HepG2 (cell line): Measurements from ENCODE around the gene LNX2. TPM values are rescaled to one million over a fixed set of nuclear protein-coding genes. Genes with fewer than 3 reads are reported as not detected.

Experiments used
- ATAC-seq: fragments of 200-7000 bp; cut with Tn5 transposase; 3 replicates; pipeline ENCODE4 v1.9.1; 2020; ENCODE audit warnings: mild to moderate bottlenecking, moderate library complexity
- BruUV-seq: library from RNA; stranded (reverse); fragments of 400-500 nt; replicated peaks from 2 replicates; lab custom pipeline; 2021; lab: Mats Ljungman, UMichigan
- CTCF ChIA-PET: fragments of 300-600 bp; formaldehyde crosslinking; extraction: SDS; loops from one replicate; lab custom pipeline; 2021; ENCODE audit warnings: low total read pairs, inconsistent platforms, low intra/inter-chr PET ratio; lab: Yijun Ruan, JAX
- POLR2A ChIA-PET: fragments of 350-600 bp; sonication (Branson Sonifier 250); formaldehyde crosslinking; loops from one replicate; lab custom pipeline; 2020; ENCODE audit warnings: antibody characterized with exemption, inconsistent platforms; lab: Yijun Ruan, JAX
- DNase-seq: peaks from one replicate; pipeline ENCODE4 v3.0.0-alpha.2; 2015; ENCODE audit warnings: low spot score
- FAIRE-seq: peaks from 3 replicates; lab custom pipeline; 2011; peaks lifted over from hg19 to GRCh38; lab: Jason Lieb, UNC
- H2AFZ ChIP-seq: one replicate; pipeline ENCODE4 v1.6.1; 2011; ENCODE audit warnings: low read length, inconsistent platforms
- H3K27ac ChIP-seq: fragments of 300-600 bp; 3 replicates; pipeline ENCODE4 v1.8.0; 2011; ENCODE audit warnings: mixed run types, mild to moderate bottlenecking, mixed read lengths, low read length, inconsistent platforms; ENCODE audit not compliant: insufficient read depth; ENCODE audit errors: extremely low read length
- H3K27me3 ChIP-seq, 2 experiments: fragments of 200-600 bp in 1 of 2; 2 replicates in 1 of 2; 3 replicates in 1 of 2; pipeline versions ENCODE4 v1.6.0 to v1.8.0; 2011; ENCODE audit warnings: low read length in 2 of 2, mild to moderate bottlenecking in 2 of 2, moderate library complexity in 2 of 2, inconsistent platforms in 1 of 2; ENCODE audit not compliant: insufficient read depth in 2 of 2, control insufficient read depth in 1 of 2
- H3K36me3 ChIP-seq, 2 experiments: fragments of 200-600 bp in 1 of 2; replicated peaks in 1 of 2; 2 replicates in 1 of 2; 3 replicates in 1 of 2; pipeline versions ENCODE4 v1.5.1 to v1.8.0; 2011; ENCODE audit warnings: low read length in 2 of 2, inconsistent platforms in 1 of 2; ENCODE audit not compliant: insufficient read depth in 2 of 2, control insufficient read depth in 1 of 2
- H3K4me1 ChIP-seq: 2 replicates; pipeline ENCODE4 v1.5.1; 2012; ENCODE audit warnings: low read length, inconsistent platforms; ENCODE audit not compliant: insufficient read depth
- H3K4me2 ChIP-seq: 2 replicates; pipeline ENCODE4 v1.6.0; 2011; ENCODE audit warnings: low read depth, low read length, inconsistent platforms
- H3K4me3 ChIP-seq, 3 experiments: fragments of 200-600 bp in 1 of 3; sonication (generic), shearing (Covaris generic) in 1 of 3; replicated peaks in 1 of 3; 2 replicates each; pipeline ENCODE4 v1.5.1; 2011 to 2016; ENCODE audit warnings: low read length in 3 of 3, inconsistent platforms in 2 of 3, low read depth in 2 of 3, mild to moderate bottlenecking in 2 of 3, control low read depth in 1 of 3, mixed read lengths in 1 of 3; ENCODE audit not compliant: insufficient read depth in 1 of 3
- H3K79me2 ChIP-seq: one replicate; pipeline ENCODE4 v1.6.1; 2011; ENCODE audit warnings: low read length, inconsistent platforms; ENCODE audit not compliant: insufficient read depth
- H3K9ac ChIP-seq: 2 replicates; pipeline ENCODE4 v1.6.0; 2011; ENCODE audit warnings: mild to moderate bottlenecking, low read depth, low read length, inconsistent platforms; ENCODE audit not compliant: insufficient read depth
- H3K9me3 ChIP-seq: 2 replicates; pipeline ENCODE4 v1.5.1; 2012; ENCODE audit warnings: mild to moderate bottlenecking, low read length
- H4K20me1 ChIP-seq: 2 replicates; pipeline ENCODE4 v1.6.0; 2011; ENCODE audit warnings: inconsistent platforms, mild to moderate bottlenecking, low read length, moderate library complexity; ENCODE audit not compliant: insufficient read depth
- AHR ChIP-seq: IDR thresholded peaks from 2 replicates; pipeline ENCODE4 v1.6.1; 2018; ENCODE audit warnings: missing genetic modification reagents, missing compliant biosample characterization
- ARID4A ChIP-seq: sonication (generic); formaldehyde crosslinking; IDR thresholded peaks from 2 replicates; pipeline ENCODE4 v1.5.0; 2020; ENCODE audit warnings: mild to moderate bottlenecking, missing genetic modification reagents, borderline replicate concordance
- CEBPZ ChIP-seq: IDR thresholded peaks from 2 replicates; pipeline ENCODE4 v1.6.1; 2012; ENCODE audit warnings: low read length, improper control_type of control experiment
- HINFP ChIP-seq: sonication (generic); formaldehyde crosslinking; IDR thresholded peaks from 2 replicates; pipeline ENCODE4 v1.4.0; 2020; ENCODE audit warnings: low read depth, mild to moderate bottlenecking, missing genetic modification reagents
- JUNB ChIP-seq: sonication (generic); formaldehyde crosslinking; IDR thresholded peaks from 2 replicates; pipeline ENCODE4 v1.8.0; 2022; ENCODE audit warnings: missing genetic modification reagents, mild to moderate bottlenecking, borderline replicate concordance
- KDM3A ChIP-seq: IDR thresholded peaks from 2 replicates; pipeline ENCODE4 v1.6.1; 2018; ENCODE audit warnings: low read depth, missing compliant biosample characterization
- MAF1 ChIP-seq: sonication (generic); formaldehyde crosslinking; IDR thresholded peaks from 2 replicates; pipeline ENCODE4 v1.5.0; 2020; ENCODE audit warnings: missing genetic modification reagents, borderline replicate concordance
- NBN ChIP-seq: fragments of 450-650 bp; conservative IDR thresholded peaks from 2 replicates; pipeline ENCODE4 v1.6.1; 2017
- ZBTB21 ChIP-seq: sonication (generic); formaldehyde crosslinking; IDR thresholded peaks from 2 replicates; pipeline ENCODE4 v1.4.0; 2020; ENCODE audit warnings: missing genetic modification reagents
- ZNF33A ChIP-seq: sonication (generic); formaldehyde crosslinking; IDR thresholded peaks from 2 replicates; pipeline ENCODE4 v1.5.1; 2020; ENCODE audit warnings: missing genetic modification reagents, mild to moderate bottlenecking, moderate library complexity, borderline replicate concordance
- ZNF446 ChIP-seq: sonication (generic); formaldehyde crosslinking; IDR thresholded peaks from 2 replicates; pipeline ENCODE4 v1.5.0; 2020; ENCODE audit warnings: mild to moderate bottlenecking, missing genetic modification reagents
- ZNF580 ChIP-seq: IDR thresholded peaks from 2 replicates; pipeline ENCODE4 v1.6.1; 2016; ENCODE audit warnings: low read depth, borderline replicate concordance
- WGBS: methylation state at CpG from one replicate; pipeline ENCODE4 v1.1.6; 2017; ENCODE audit warnings: low lambda C conversion rate; 5-methylcytosine and 5-hydroxymethylcytosine counted together
- in situ Hi-C: cut with HindIII; loops from 2 replicates; pipeline ENCODE4 v1.10.0; 2017; ENCODE audit warnings: low pct_unique_long_range_greater_than_20kb; ENCODE audit not compliant: extremely low pct_ligation_motif_present
- intact Hi-C: fragments of 100-400 bp; cut with micrococcal nuclease; formaldehyde crosslinking; loops from one replicate; pipeline ENCODE4 v1.10.0; 2022; ENCODE audit not compliant: unreplicated experiment
- polyA plus RNA-seq, 8 experiments: library from polyadenylated mRNA; depleted of rRNA in 3 of 8; stranded (reverse) in 7 of 8; unstranded in 1 of 8; fragments of >200 nt; fragmentation: Illumina TruSeq in 4 of 8; extraction: Trizol in 4 of 8; gene quantifications; 2 replicates each; pipeline versions ENCODE4 v1.2.1 to v1.2.3, GENCODE V29; 2011 to 2016; ENCODE audit warnings: low read depth in 4 of 8, missing spikeins in 1 of 8, mixed read lengths in 1 of 8; ENCODE audit not compliant: insufficient read depth in 1 of 8
- total RNA-seq, 5 experiments: library from RNA; depleted of rRNA; stranded (reverse); fragments of >200 nt; fragmentation: Illumina TruSeq; extraction: Trizol; gene quantifications; 2 replicates each; pipeline ENCODE4 v1.2.3, GENCODE V29; 2016; ENCODE audit warnings: low read depth in 1 of 5

Gene LNX2
- total and polyA plus RNA-seq, 2 of the 13 experiments (the other 11 are each of a cell fraction or from before 2014, with no cell fraction given), result 9.2 to 9.7 TPM

DNA sequence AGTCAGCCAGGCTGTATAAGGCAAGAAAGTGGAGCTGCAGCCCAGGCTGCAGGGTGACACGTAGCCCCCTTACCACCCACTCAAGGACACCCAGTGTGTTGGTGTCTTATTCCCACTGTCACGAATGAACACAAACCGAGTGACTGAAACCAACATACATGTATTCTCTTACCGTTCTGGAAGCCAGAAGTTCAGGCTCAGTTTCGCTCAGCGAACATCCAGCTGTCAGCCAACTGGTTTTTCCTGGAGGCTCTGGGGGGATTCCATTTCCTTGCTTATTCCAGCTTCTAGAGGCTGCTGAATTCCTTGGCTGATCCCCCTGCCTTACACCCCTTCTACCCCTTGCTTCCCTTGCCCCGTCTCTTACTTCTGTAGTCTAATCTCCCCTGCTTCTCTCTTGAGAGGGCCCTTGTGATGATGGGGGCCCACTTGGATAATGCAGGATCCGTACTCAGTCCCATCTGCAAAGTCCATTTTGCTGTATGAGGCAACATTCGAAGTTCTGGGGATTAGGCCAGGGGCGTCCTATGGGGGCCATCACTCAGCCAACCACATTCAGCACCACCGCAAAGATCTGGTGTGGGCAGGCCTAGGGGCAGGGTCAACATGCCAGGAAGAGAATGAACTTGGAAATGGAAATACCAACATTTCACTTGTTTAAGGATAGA is 122.6 kb downstream of the LNX2 start (continued):
- TF ChIP-seq ZNF580 (CRISPR knock-in tag) (no peak), MAF1 (CRISPR knock-in tag) (no peak)

GRCh38 chr13:27496536-27497273 is 123.6 kb downstream of the LNX2 start:
- intact Hi-C loops (no loop called here), in situ Hi-C loops (loop anchor here (25.0 kb wide), 1 partner anchor 491 kb away; the partner anchor contains the start of gene URAD)
- no peak for DNase-seq
- POLR2A ChIA-PET, result no interaction called here
- no peak overlapping the region for H2AFZ ChIP-seq
- ATAC-seq, result no peak
- no peak overlapping the region for H3K4me2 ChIP-seq
- H3K79me2 ChIP-seq, result no peaks in the 10 kb centered on the region
- BruUV-seq, result no TSS peak
- H3K4me1 ChIP-seq, result no peaks in the 10 kb centered on the region
- CTCF ChIA-PET, result no interaction called here
- H3K4me3 ChIP-seq, result no peak overlapping the region
- peaks cover 1 to 2% of the 10 kb centered on the region in 2 experiments; a peak in 2 of 5 replicates for H3K27me3 ChIP-seq
- H3K9me3 ChIP-seq, result no peaks in the 10 kb centered on the region
- 28% methylated on average over 10 of the region's 10 CpGs for WGBS
- no peak overlapping the region for H3K27ac ChIP-seq
- H4K20me1 ChIP-seq, result no peaks in the 10 kb centered on the region
- H3K9ac ChIP-seq, result no peak overlapping the region
- no peak for FAIRE-seq
- H3K36me3 ChIP-seq, result no peaks in the 10 kb centered on the region
- TF ChIP-seq ZNF446 (CRISPR knock-in tag) (no peak), ARID4A (CRISPR knock-in tag) (no peak), ZBTB21 (CRISPR knock-in tag) (no peak), CEBPZ (no peak), JUNB (CRISPR knock-in tag) (no peak), AHR (no peak), ZNF33A (CRISPR knock-in tag) (no peak), NBN (no peak), HINFP (CRISPR knock-in tag) (no peak), KDM3A (CRISPR knock-in tag) (no peak)
